DMS53 (cell line): ENCODE measurements around the gene GPR156.
A peak's percentile ranks its signal among the peaks of the same experiment; 100 is the strongest.

Experiments used
- DNase-seq: peaks from one replicate; lab custom pipeline; 2025; lab: John Stamatoyannopoulos, UW

The GPR156 gene

GRCh38 chr3:120196333-120196732, 88.7 kb downstream of the GPR156 start:
- DNase-seq: no peak

GRCh38 chr3:120193554-120193953, 91.5 kb downstream of the GPR156 start:
- peak; percentile 5 for DNase-seq

GRCh38 chr3:120192579-120192978, 92.4 kb downstream of the GPR156 start:
- DNase-seq: no peak

- no peak for DNase-seq
These were observed 92.9 kb downstream of the GPR156 start for GRCh38 chr3:120192159-120192558.

GRCh38 chr3:120182613-120183511, 102.2 kb downstream of the GPR156 start:
- peak; percentile 59 for DNase-seq

GRCh38 chr3:120181632-120182031, 103.4 kb downstream of the GPR156 start:
- DNase-seq: peak; percentile 40

- DNase-seq: no peak
These were observed 104.2 kb downstream of the GPR156 start for GRCh38 chr3:120180731-120181412.

GRCh38 chr3:120177707-120178306, 107.2 kb downstream of the GPR156 start:
- peak; percentile 71 for DNase-seq

GRCh38 chr3:120177151-120177550, 107.9 kb downstream of the GPR156 start:
- peak; percentile 94 for DNase-seq

- peak; percentile 6 for DNase-seq
These were observed 110.0 kb downstream of the GPR156 start for GRCh38 chr3:120174811-120175539.

GRCh38 chr3:120173056-120173675, 111.9 kb downstream of the GPR156 start:
- DNase-seq: peak; percentile 59

- DNase-seq: no peak
These were observed 113.0 kb downstream of the GPR156 start for GRCh38 chr3:120172070-120172469.

GRCh38 chr3:120171134-120171873, 113.7 kb downstream of the GPR156 start:
- DNase-seq: peak; percentile 49

GRCh38 chr3:120170223-120170622, 114.8 kb downstream of the GPR156 start:
- DNase-seq: peak; percentile 85

GRCh38 chr3:120169407-120169806, 115.6 kb downstream of the GPR156 start:
- DNase-seq: no peak

- DNase-seq: no peak
These were observed 116.4 kb downstream of the GPR156 start for GRCh38 chr3:120168611-120169010.

GRCh38 chr3:120168038-120168437, 117.0 kb downstream of the GPR156 start:
- no peak for DNase-seq

GRCh38 chr3:120167488-120167887, 117.5 kb downstream of the GPR156 start:
- no peak for DNase-seq

- DNase-seq: no peak
These were observed 121.2 kb downstream of the GPR156 start for GRCh38 chr3:120163816-120164215.

- no peak for DNase-seq
These were observed 122.0 kb downstream of the GPR156 start for GRCh38 chr3:120163026-120163425.

- no peak for DNase-seq
These were observed 122.6 kb downstream of the GPR156 start for GRCh38 chr3:120162400-120162799.
